PFSK-1 (cell line): ENCODE data around the gene TGM4.

Source experiments
- FOXP2 ChIP-seq: optimal IDR thresholded peaks from 2 replicates; pipeline ENCODE3; 2011; ENCODE audit warnings: borderline replicate concordance, control low read depth, inconsistent platforms; ENCODE audit not compliant: insufficient read depth; ENCODE audit errors: extremely low read length, extremely low read depth
- POLR2AphosphoS5 ChIP-seq: IDR thresholded peaks from 2 replicates; pipeline ENCODE4 v1.6.1; 2012; ENCODE audit warnings: low read depth, mild to moderate bottlenecking, control low read depth, low read length, moderate library complexity
- REST ChIP-seq, 2 experiments: IDR thresholded peaks; 2 replicates each; pipeline versions ENCODE4 v1.6.1 to v1.8.0; 2011 to 2012; ENCODE audit warnings: low read depth in 2 of 2, low read length in 2 of 2, control low read depth in 1 of 2, inconsistent platforms in 1 of 2, mild to moderate bottlenecking in 1 of 2, moderate library complexity in 1 of 2; ENCODE audit not compliant: insufficient read depth in 1 of 2
- SIN3A ChIP-seq: IDR thresholded peaks from 2 replicates; pipeline ENCODE4 v1.6.1; 2012; ENCODE audit warnings: mild to moderate bottlenecking, low read length, moderate library complexity, borderline replicate concordance; ENCODE audit not compliant: insufficient read depth
- TAF1 ChIP-seq: IDR thresholded peaks from 2 replicates; pipeline ENCODE4 v1.6.1; 2012; ENCODE audit warnings: low read length, control low read depth, borderline replicate concordance; ENCODE audit not compliant: insufficient read depth

The TGM4 gene

DNA sequence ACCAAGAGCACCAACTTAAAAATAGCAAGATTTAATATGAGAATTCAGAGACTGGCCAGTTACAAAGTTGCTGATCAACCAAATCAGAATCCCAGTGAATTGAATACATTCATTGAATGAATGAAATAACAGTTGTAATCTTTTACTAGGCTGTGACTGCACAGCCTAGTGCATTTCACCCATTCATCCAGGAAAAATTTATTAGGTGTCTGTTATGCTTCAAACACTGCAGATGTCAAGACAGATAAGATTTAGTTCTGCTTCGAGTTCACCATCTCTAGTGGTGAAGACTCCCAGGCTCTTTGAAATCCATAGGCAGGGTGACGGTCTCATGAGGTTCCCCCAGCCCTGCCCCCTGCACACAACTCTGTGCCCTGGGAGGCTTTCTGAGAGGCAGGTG is 28.9 kb downstream of the TGM4 start:
- TF ChIP-seq POLR2AphosphoS5, result no peak

- no peak for TF ChIP-seq SIN3A
- TF ChIP-seq POLR2AphosphoS5, result no peak
- TF ChIP-seq TAF1, result no peak
- TF ChIP-seq FOXP2, result no peak
- no peak for TF ChIP-seq REST (IDR thresholded peaks at IDR 0.05; ENCODE audit: insufficient read depth in 1 of 2, low read depth in 2 of 2, low read length in 2 of 2)
Observed at GRCh38 chr3:44903751-44904150, 29.3 kb downstream of the TGM4 start.

DNA sequence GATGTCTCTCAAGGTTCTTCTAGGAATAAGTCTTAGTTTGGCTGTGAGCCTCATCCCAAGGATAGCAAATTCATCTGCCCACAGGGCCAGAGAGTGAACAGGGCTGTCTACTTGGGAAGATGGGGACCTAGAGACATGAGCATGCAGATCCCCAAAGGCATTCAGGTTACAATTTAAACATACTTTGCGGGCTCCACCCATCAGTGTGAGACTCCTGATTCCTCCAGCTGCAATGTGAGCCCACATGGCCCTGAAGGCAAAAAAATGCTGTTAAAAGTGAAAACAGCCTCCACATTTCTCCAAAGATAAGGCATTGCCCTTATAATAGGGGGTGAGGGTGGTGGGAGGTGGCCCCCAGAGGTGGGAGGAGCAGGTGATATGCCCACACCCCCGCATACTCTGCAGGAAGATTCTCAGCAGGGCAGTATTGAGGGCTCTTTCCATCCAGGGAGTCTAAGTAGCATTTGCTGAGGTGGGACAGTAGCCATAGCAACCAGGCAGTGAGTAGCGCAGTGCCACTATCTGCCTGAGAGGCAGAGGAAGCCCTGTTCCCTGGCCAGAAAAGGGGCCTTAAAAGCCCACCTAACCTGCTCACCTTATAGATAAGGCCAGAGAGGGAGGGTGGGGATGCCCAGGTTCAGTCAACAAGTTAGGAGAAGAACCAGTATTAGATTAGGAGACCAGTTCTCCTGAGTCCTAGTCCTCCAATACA is 31.2 kb downstream of the TGM4 start:
- TF ChIP-seq FOXP2 (no peak), REST (IDR thresholded peaks at IDR 0.05; ENCODE audit: insufficient read depth in 1 of 2, low read depth in 2 of 2, low read length in 2 of 2) (no peak), TAF1 (no peak), POLR2AphosphoS5 (no peak), SIN3A (no peak)

DNA sequence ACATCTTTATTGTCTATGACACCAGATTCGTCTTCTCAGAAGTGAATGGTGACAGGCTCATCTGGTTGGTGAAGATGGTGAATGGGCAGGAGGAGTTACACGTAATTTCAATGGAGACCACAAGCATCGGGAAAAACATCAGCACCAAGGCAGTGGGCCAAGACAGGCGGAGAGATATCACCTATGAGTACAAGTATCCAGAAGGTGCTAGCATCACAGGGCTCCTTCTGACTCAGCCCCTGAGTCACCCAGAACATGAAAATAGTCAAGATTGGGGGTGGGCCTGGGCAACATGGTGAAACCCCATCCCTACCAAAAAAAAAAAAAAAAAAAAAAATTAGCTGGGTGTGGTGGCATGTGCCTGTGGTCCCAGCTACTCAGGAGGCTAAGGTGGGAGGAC is 32.6 kb downstream of the TGM4 start:
- no peak for TF ChIP-seq TAF1

- no peak for TF ChIP-seq SIN3A
- no peak for TF ChIP-seq POLR2AphosphoS5
- TF ChIP-seq TAF1, result no peak
- no peak for TF ChIP-seq REST (IDR thresholded peaks at IDR 0.05; ENCODE audit: insufficient read depth in 1 of 2, low read depth in 2 of 2, low read length in 2 of 2)
- TF ChIP-seq FOXP2, result no peak
Observed at GRCh38 chr3:44907612-44908011, 33.2 kb downstream of the TGM4 start.

DNA sequence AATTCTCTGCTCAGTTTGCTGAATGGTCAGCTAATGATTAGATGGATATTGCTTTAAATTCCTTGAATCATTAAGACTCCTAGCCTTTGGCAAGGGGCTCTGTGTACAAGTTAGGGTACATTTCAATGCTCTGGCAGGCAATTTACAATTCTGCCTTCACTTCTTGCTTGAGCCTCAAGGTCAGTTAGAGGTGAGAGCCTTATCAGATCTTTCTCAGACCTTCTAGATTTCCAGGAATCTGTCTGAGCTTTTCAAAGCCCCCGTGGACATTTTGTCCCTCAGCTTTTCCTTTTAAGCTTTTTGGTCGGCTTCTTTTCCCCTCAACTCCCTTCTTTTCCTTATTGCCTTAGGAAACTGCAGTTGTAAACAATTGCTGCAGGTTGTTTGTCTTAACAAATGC is 34.7 kb downstream of the TGM4 start:
- TF ChIP-seq TAF1 (no peak), SIN3A (no peak), FOXP2 (no peak), REST (IDR thresholded peaks at IDR 0.05; ENCODE audit: insufficient read depth in 1 of 2, low read depth in 2 of 2, low read length in 2 of 2) (no peak), POLR2AphosphoS5 (no peak)
